Stimulated activated CD4-positive, alpha-beta T cell treated with anti-CD3 and anti-CD28 coated beads, Interleukin-1b, Interleukin-23, amount 100 ng/mL, for 48 hours (primary cell): ENCODE results near the gene ARFGAP2.

Source experiments
- DNase-seq: peaks from one replicate; pipeline ENCODE4 v3.0.0-alpha.2; 2020

ARFGAP2 gene

DNA sequence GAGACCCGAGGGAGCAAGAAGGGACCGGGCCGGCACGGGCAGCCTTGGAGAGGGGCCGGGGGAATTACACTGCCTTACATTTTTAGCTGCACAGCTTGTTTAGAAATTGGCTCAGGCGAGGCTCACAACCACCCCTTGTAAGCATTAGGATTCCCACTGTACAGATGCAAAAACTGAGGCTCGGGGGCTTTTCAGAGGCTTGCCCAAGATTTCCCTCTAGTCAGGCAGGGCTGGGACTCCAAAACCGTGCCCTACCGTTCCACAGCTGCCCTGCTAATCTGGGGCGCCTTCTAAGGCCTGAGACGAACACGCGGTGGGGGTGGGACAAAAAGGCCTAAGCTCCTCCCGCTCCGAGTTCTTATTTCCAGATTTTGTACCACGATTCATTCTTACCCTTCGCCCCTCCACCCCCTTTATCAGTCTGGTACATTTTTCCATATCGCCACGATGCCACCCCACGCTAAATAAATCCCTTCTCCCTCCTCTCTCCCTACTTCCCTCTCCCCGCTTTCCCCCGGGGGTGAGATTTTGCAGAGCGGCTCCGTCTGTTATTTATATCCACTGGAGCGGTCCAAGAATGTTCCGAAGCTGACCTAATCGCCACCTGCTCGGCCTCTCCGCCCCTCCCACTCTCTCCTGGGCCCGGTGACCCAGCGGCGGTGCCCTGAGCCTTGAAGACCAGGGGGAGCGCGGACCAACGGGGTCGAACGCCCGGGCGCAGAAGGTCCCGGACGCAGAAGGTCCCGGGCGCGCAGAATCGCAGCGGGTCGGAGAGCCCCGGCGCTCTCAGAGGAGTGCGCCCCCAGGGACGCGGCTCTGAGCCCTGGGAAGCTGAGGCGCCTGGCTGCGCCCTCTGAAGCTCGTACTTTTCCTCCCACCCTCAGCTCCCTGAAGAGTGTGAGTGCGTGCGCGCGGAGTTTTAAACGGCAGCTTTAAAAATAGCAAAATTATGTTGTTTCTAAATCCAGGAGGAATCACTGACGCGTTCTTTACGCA is 10.3 kb upstream of the ARFGAP2 start:
- peak; percentile 57 for DNase-seq

DNA sequence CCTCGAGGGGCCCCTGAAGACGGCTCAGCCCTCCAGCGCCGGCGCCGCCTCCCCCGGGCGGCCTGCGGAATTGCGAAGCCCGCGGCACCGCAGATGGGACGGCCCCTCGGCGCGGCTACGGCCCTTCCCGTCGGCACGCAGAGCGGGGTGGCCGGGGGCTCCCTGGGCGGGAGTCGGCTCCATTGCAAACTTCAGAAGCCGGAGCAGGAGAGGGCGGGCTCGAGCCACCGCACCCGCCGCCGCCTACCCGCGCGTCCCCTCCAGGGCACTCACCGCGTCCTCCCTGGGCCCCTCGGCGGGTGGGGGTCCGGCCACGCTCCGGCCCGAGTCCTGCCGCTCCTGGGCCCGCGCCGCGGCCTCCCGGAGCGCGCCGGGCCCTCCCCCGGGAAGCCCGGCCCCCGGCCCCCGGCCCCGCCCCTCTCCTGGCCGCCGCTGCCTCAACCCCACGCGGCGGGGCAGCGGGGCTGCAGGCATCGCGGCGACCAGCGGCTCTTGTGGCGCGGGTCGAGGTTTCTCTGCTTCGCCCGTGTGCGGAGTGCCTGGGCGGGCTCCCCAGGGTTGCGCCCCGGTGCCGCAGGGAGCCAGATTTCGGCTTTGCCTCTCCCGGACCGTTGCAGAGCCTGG is 9.5 kb upstream of the ARFGAP2 start, which contains the start of gene PACSIN3:
TSS of gene PACSIN3 (minus strand) at position 359 of the 624 bp plus-strand sequence. CDS start 3,707 bp downstream, outside the sequence.
- no peak for DNase-seq

DNA sequence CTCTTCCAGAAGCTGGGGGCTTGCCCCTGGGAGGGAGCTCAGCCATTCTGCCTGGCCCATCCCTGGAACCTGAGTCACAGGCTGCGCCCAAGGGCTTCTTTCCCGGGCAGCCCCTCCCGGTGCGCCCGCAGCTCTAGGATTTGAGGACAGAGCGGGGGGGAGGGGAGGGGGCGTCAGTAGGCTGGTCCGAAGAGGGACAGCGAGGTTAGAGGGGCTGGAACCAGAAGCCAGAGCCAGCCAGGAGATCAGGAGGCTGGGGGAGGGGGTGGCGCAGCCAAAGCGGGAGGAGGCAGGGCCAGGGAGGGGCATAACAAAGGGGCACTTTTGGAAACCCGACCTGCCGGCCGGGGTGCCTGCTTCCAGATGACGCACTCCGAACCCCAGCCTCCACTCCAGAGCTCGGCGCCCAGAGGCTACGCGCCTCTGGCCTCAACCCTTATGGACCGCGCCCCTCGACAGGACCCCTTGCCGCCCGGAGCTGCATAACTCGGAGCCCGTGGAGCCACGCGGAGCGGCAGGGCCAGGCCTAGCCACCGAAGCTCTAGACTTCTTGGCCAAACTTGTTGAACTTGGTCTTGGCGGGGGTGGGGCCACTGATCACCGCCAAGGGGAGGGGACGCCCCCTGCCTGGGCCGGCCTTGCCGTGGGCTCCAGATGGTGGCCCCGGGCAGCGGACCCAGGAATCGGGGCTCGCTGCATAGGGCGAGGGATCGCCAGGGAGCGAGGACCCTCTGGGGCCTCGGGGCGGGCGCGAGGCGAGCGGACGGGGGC is 8.8 kb upstream of the ARFGAP2 start:
- no peak for DNase-seq

DNA sequence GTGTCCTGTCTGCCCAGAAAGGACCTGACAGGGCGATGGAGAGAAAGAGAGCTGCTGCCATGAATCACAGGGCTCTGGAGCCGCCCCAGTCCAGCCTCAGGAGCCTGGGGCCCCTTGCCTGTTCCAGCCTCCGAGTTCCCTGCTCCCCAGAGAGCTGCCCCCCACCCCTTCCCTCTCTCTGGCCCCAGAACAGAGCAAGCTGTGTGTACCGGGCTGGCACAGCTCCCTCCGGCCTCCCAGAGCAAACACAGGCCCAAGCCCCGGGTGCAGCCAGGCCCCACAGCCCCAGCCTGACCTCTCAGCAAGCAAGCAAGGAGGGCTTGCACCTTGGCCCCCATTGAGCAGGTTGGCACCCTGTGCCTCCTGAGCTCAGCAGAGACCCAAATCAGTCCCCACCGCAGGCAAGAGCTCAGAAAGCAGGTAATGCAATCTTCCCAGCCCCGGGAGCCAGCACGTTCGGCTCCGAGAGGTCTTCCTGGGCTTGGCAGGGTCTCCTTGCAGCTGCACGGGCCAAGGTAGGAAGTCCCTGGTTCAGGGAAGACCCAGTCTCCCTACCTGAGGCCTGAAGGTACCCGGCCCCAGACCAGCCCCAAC is 8.1 kb upstream of the ARFGAP2 start:
- DNase-seq = no peak

DNA sequence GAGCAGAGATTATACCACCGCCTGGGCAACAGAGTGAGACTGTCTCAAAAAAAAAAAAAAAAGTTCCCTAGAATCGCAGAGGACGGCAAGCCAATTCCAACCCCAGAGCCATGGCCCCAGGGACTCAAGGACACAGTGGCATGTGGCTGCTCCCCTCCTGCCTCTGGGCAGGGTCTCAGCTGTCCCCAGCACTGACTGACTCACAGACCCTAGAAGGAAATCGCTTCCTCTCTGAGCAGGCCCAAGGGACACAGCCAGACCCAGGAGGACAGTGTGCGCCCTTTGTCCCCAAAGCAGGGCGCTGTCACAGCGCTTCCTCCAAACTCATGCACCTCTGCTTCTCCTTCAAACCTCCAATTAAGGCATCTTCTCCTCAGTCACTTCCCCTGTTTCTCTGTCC is 7.3 kb upstream of the ARFGAP2 start:
- DNase-seq = no peak

DNA sequence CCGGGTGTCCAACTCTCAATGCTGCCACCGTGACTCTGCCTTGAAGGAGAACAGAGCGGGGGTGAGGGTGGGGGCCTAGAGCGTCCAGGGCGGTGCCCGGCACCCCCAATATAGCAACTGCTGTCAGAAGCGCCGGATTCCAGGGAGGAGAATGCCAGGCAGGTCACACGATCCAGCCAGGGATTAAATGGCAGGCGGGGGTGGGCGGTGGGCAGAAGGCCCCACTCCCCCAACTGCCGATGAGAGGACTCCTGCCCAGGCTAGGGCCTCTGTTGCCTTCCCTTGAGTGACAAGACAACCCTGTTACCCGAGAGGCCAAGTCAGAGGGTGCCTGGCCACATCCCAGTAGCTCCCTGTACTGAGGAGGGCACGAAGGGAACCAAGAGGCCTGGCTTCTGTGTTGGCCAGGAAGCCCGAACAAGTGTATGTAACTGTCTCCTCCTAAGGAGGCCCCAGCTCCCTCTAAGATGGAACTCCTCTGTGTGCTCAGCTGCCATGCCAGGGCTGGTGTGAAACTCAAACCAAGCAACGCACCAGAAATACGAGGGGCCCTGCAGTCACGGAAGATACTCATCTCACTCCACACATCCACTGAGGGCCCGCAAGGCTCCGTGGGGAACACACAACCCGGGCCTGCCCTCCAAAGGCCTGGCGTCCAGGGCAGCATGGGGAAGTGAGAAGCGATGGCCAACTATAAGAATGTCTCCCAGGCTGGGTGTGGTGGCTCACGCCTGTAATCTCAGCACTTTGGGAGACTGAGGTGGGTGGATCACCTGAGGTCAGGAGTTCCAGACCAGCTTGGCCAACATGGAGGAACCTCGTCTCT is 6.6 kb upstream of the ARFGAP2 start:
- DNase-seq = no peak

- DNase-seq = no peak
Measured at GRCh38 chr11:47182380-47182779, 5.7 kb upstream of the ARFGAP2 start.

GRCh38 chr11:47181271-47181670 is 4.6 kb upstream of the ARFGAP2 start:
- no peak for DNase-seq

GRCh38 chr11:47180006-47180787 is 3.5 kb upstream of the ARFGAP2 start:
- DNase-seq = no peak

DNA sequence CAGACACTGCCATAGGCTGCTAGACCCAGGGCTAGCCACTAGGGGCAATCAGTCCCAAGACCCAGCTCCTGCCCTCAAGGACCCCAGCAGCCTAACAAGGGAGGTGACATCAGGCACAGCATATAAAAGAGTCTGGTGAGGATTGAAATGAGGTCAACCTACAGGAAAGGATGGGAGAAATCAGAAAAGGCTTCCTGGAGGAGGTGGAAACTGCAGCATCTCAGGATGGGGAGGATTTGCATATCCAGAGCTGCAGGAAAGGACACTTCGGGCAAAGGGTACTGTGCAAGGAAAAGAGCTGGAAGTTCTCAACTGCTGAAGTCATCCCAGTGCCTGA is 2.9 kb upstream of the ARFGAP2 start:
- peak; percentile 60 for DNase-seq

- DNase-seq = no peak
Measured at GRCh38 chr11:47178737-47179654, 2.3 kb upstream of the ARFGAP2 start.

- DNase-seq = no peak
Measured at GRCh38 chr11:47178316-47178715, 1.6 kb upstream of the ARFGAP2 start.

- no peak for DNase-seq
Measured at GRCh38 chr11:47177846-47178245, 1.2 kb upstream of the ARFGAP2 start.

DNA sequence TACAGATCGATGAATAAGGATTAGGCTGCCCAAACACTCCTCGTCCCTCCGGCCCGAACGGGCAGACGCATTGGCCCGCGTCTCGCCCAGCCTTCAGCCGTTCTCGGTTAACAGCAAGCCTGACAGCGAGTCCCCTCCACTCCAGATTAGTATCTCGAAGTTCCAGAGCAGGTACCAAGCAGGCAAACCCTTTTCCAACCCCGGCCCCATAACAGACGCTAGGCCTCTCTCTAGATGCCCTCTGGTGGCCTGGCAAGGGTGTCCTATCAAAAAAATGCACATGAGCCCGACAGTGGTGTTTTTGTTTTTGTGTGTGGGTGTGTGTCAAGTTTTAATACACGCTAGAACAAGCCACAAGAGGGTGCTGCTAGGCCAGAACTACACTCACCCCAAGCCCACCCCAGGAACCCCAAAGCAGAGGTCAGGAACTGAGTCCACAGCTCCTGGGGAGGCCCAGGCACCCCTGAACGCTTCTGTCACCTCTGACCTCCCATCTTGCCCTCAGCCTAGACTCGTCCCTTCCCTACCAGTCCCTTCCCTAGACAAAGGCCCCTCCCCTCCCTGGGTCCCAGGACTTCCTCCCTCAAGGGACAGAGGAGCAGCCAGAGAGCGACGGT is 658 bp upstream of the ARFGAP2 start:
- DNase-seq = peak; percentile 78

DNA sequence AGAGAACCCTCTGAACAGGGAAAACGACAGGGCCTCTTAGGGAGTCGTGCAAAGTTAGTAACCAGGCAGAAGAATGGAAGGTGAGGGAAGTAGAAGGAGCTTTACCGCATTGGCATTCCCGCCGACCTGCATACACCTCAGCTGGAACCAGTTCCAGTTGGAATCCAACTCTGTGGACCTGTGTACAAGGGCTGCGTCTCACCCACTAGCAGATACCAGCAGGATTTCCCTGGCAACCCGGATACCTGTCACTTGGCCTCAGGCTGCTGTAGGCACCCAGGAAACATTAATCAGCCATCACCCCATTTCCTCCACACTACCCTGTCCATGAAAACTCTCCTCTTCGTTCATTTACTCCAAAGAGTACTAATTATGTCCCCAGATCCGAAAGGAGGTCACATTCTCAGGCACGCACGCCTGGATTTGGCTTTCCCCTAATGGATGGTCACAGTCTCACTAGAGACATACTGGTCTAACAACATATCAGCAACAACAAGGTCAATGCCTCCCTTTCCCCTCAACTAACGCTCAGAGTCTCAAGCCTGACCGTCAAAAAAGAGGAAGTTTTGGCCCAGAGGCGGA is 842 bp downstream of the ARFGAP2 start:
- DNase-seq = no peak

GRCh38 chr11:47172740-47173336 is 3.8 kb downstream of the ARFGAP2 start:
- no peak for DNase-seq

DNA sequence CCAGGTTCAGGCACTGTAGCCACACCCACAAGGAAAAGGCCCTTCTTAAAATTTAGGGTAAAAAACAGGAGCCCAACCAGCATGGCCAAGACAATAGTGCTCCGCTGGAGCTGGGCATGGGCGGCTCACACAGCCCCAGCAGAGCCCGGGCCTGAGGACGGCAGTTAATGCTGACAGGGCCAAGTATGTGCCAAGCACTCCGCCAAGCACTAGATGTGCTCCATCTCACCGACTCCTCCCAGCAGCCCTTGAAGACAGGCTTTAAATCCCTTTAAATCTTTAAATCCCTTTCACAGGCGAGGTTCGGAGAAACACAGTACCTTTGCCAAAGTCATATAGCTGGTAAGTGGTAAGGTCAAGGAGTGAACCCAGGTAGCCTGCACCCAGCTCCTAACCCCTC is 4.8 kb downstream of the ARFGAP2 start:
- DNase-seq = no peak

DNA sequence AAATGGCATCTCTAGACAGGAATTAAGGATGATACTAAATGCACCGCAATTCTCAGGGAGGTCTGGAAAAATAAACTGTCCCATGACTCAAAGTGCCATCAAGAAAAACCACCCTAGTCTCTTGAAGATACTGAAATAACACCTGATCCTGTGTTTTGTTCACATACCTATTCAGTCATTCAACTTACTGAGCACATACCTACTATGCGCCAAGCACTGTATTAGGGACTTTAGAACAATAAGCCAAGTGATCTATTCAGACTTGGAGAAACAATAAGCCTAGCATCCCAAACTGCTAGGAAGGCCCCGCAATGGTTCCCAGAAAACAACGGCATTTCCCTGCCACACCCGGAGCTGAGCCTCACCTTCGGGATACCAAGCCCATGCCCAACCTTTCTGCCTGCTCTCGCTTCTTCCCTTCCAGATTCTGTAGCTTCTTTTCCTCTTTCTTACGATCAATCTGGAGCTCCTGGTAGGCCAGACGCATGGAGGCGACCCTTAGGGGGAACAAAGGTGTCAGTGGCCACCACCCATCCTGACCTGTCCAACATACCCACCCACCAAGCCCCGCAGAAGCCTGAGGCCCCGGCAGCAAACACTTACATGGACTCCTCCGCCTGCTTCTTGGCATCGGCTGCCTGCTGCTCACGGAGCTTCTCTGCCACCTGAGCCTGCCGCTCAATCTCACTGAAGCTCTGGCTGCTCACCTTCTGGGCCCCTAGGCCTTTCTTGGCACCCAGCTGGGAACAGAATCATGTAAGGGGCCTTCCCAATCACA is 5.4 kb downstream of the ARFGAP2 start:
- DNase-seq = no peak
